ENCODE results near the gene CCDC51. TPM values are rescaled to one million over a fixed set of nuclear protein-coding genes. Genes with fewer than 3 reads are reported as not detected.

The CCDC51 gene
- total RNA-seq, 1 experiment from 2014 or later: 29.3 TPM

GRCh38 chr3:48460517-48460902, 20.6 kb upstream of the CCDC51 start:
- H3K9me3 ChIP-seq (ENCODE audit: control insufficient read depth in 1 of 2, insufficient read depth in 1 of 2, low read depth in 1 of 2, low read length in 2 of 2): no peaks in the 10 kb centered on the region
- H3K9ac ChIP-seq (ENCODE audit: low read length): no peak overlapping the region
- DNase-seq (ENCODE audit: low read depth, low spot score) (no peak), ATAC-seq (no peak)
- no peak overlapping the region for H2AFZ ChIP-seq (ENCODE audit: low read depth, low read length, poor library complexity, severe bottlenecking)
- H3K27me3 ChIP-seq (ENCODE audit: insufficient read depth, low read length): no peaks in the 10 kb centered on the region
- peaks cover 4 to 7% of the 10 kb centered on the region in 2 experiments; a peak in 3 of 4 replicates for H3K4me1 ChIP-seq (ENCODE audit: control insufficient read depth in 1 of 2, insufficient read depth in 2 of 2, low read length in 2 of 2)
- TF ChIP-seq, protein P1, sequence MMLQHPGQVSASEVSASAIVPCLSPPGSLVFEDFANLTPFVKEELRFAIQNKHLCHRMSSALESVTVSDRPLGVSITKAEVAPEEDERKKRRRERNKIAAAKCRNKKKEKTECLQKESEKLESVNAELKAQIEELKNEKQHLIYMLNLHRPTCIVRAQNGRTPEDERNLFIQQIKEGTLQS (IDR thresholded peaks at IDR 0.05): no peak
- no peak for TF ChIP-seq ZFX (IDR thresholded peaks at IDR 0.05)
- TF ChIP-seq JUND (IDR thresholded peaks at IDR 0.05): no peak
- no peak for TF ChIP-seq EGR1 (IDR thresholded peaks at IDR 0.05; ENCODE audit: low read depth)
- TF ChIP-seq MAX (IDR thresholded peaks at IDR 0.05): no peak
- no peak for TF ChIP-seq POLR2AphosphoS5 (IDR thresholded peaks at IDR 0.05; ENCODE audit: low read depth, low read length)
- TF ChIP-seq SRF (IDR thresholded peaks at IDR 0.05; ENCODE audit: low read depth): no peak
- TF ChIP-seq SP1 (IDR thresholded peaks at IDR 0.05; ENCODE audit: low read depth): no peak
- no peak for TF ChIP-seq EZH2 (IDR thresholded peaks at IDR 0.05)
- TF ChIP-seq CTCF (IDR thresholded peaks at IDR 0.05 in 2 of 3, conservative IDR thresholded peaks at IDR 0.05 in 1 of 3; ENCODE audit: borderline replicate concordance in 1 of 3, insufficient read depth in 1 of 3, low read depth in 2 of 3, low read length in 2 of 3): no peak
- no peak for TF ChIP-seq SIN3A (IDR thresholded peaks at IDR 0.05; ENCODE audit: low read depth)
- no peak for TF ChIP-seq POLR2A (IDR thresholded peaks at IDR 0.05; ENCODE audit: borderline replicate concordance, extremely low read depth, insufficient read depth, insufficient read length)
- TF ChIP-seq, protein P2, sequence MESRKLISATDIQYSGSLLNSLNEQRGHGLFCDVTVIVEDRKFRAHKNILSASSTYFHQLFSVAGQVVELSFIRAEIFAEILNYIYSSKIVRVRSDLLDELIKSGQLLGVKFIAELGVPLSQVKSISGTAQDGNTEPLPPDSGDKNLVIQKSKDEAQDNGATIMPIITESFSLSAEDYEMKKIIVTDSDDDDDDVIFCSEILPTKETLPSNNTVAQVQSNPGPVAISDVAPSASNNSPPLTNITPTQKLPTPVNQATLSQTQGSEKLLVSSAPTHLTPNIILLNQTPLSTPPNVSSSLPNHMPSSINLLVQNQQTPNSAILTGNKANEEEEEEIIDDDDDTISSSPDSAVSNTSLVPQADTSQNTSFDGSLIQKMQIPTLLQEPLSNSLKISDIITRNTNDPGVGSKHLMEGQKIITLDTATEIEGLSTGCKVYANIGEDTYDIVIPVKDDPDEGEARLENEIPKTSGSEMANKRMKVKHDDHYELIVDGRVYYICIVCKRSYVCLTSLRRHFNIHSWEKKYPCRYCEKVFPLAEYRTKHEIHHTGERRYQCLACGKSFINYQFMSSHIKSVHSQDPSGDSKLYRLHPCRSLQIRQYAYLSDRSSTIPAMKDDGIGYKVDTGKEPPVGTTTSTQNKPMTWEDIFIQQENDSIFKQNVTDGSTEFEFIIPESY (IDR thresholded peaks at IDR 0.05; ENCODE audit: extremely low read depth, insufficient replicate concordance, low read length): no peak
- no peak for TF ChIP-seq ELF1 (IDR thresholded peaks at IDR 0.05; ENCODE audit: borderline replicate concordance, low read depth)
- TF ChIP-seq ZNF274 (IDR thresholded peaks at IDR 0.05; ENCODE audit: low read depth, low read length): no peak
- TF ChIP-seq FOSL1 (IDR thresholded peaks at IDR 0.05; ENCODE audit: low read depth): no peak
- TF ChIP-seq CBX3 (IDR thresholded peaks at IDR 0.05; ENCODE audit: low read depth): no peak
- no peak for TF ChIP-seq CEBPB (IDR thresholded peaks at IDR 0.05; ENCODE audit: low read depth)
- TF ChIP-seq RAD21 (IDR thresholded peaks at IDR 0.05; ENCODE audit: low read depth): no peak
- RAD21 ChIA-PET (ENCODE audit: low non-redundant PET in 1 of 2, low total read pairs in 2 of 2, uncharacterized antibody in 2 of 2, unreplicated experiment in 2 of 2): no interaction called here
- no peaks in the 10 kb centered on the region for H3K79me2 ChIP-seq (ENCODE audit: insufficient read depth, low read length)
- POLR2A ChIA-PET: no interaction called here
- CTCF ChIA-PET: no interaction called here
- BruUV-seq (replicated peaks): no TSS peak
- no peak overlapping the region for H3K4me3 ChIP-seq (replicated peaks in 1 of 2; ENCODE audit: low read depth in 1 of 2, low read length in 2 of 2)
- no peaks in the 10 kb centered on the region for H4K20me1 ChIP-seq (ENCODE audit: insufficient read depth)
- no peak overlapping the region for H3K4me2 ChIP-seq (ENCODE audit: low read length)
- H3K27ac ChIP-seq (ENCODE audit: low read depth, low read length): no peak overlapping the region
- intact Hi-C loops (cut with micrococcal nuclease): no loop called here
- H3K9me2 ChIP-seq (ENCODE audit: insufficient read depth): no peaks in the 10 kb centered on the region
- H3K36me3 ChIP-seq (ENCODE audit: control insufficient read depth in 1 of 2, insufficient read depth in 2 of 2, low read length in 2 of 2): peaks cover 40 to 43% of the 10 kb centered on the region in 2 experiments
